ENCODE results near the gene ERICH4.

Gene ERICH4

DNA sequence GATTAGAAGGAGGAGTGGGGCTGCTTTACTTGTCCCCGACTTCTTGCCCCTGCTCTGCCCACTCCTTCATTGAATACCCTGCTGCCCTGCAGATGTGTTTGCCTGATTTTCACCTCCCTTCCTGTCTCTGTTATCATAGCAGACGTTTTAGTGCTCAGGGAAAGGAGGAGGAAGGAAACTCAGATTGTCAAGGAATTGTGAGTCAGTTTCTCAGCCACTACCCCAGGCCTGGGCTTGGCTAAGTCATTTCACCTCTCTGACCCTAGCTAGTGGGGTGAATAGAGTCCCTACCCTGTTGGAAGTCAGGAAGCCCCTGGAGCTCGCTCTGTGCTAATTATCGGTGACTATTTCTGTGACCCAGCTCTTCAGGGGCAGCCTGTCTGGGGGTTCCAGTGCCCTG is 41.5 kb upstream of the ERICH4 start:
- TF ChIP-seq, protein P1, sequence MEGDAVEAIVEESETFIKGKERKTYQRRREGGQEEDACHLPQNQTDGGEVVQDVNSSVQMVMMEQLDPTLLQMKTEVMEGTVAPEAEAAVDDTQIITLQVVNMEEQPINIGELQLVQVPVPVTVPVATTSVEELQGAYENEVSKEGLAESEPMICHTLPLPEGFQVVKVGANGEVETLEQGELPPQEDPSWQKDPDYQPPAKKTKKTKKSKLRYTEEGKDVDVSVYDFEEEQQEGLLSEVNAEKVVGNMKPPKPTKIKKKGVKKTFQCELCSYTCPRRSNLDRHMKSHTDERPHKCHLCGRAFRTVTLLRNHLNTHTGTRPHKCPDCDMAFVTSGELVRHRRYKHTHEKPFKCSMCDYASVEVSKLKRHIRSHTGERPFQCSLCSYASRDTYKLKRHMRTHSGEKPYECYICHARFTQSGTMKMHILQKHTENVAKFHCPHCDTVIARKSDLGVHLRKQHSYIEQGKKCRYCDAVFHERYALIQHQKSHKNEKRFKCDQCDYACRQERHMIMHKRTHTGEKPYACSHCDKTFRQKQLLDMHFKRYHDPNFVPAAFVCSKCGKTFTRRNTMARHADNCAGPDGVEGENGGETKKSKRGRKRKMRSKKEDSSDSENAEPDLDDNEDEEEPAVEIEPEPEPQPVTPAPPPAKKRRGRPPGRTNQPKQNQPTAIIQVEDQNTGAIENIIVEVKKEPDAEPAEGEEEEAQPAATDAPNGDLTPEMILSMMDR (IDR thresholded peaks at IDR 0.05; ENCODE audit: low read depth, low read length, poor library complexity, severe bottlenecking) = no peak
- no peak for TF ChIP-seq EZH2phosphoT487 (IDR thresholded peaks at IDR 0.05; ENCODE audit: borderline replicate concordance, low read length)
- H3K4me3 ChIP-seq (ENCODE audit: low read length) = no peak overlapping the region
- no peaks in the 10 kb centered on the region for H3K9me2 ChIP-seq (replicated peaks; ENCODE audit: control insufficient read depth, low read length)
- H3K79me2 ChIP-seq (ENCODE audit: control insufficient read depth, low read length) = peaks cover 24% of the 10 kb centered on the region
- H3K9me3 ChIP-seq (ENCODE audit: control insufficient read depth, insufficient read depth, low read length) = no peaks in the 10 kb centered on the region
- H3K36me3 ChIP-seq (ENCODE audit: control insufficient read depth, low read length) = peaks cover 4% of the 10 kb centered on the region; the same call in 1 of the 2 replicates
- H3F3A ChIP-seq (ENCODE audit: control insufficient read depth, insufficient read depth) = no peaks in the 10 kb centered on the region
- H3K27me3 ChIP-seq (ENCODE audit: control insufficient read depth, low read length) = no peaks in the 10 kb centered on the region
- H4K20me1 ChIP-seq (ENCODE audit: control insufficient read depth, insufficient read depth, low read depth, low read length) = no peaks in the 10 kb centered on the region
- peaks cover 9% of the 10 kb centered on the region for H3K4me1 ChIP-seq (ENCODE audit: control insufficient read depth, low read length)
- no peak overlapping the region for H3K4me2 ChIP-seq (ENCODE audit: low read length)
- no peak overlapping the region for H3K27ac ChIP-seq (ENCODE audit: low read depth, low read length)

DNA sequence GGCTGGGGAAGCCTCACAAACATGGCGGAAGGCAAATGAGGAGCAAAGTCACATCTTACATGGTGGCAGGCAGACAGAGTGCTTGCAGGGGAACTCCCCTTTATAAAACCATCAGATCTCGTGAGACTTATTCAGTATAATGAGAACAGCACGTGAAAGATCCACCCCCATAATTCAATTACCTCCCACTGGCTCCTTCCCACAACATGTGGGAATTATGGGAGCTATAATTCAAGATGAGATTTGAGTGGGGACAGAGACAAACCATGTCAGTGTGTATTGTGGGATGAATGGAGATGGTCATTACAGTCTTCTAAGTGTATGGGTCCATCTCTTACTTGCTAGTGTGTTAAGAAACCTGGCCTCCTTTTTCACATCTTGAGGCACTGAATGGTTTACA is 40.9 kb upstream of the ERICH4 start:
- Histone ChIP-seq H3F3A (ENCODE audit: control insufficient read depth, insufficient read depth) (no peaks in the 10 kb centered on the region), H3K4me2 (ENCODE audit: low read length) (no peak overlapping the region), H3K27ac (ENCODE audit: low read depth, low read length) (no peak overlapping the region), H4K20me1 (ENCODE audit: control insufficient read depth, insufficient read depth, low read depth, low read length) (no peaks in the 10 kb centered on the region), H3K79me2 (ENCODE audit: control insufficient read depth, low read length) (peaks cover 18% of the 10 kb centered on the region), H3K9me2 (replicated peaks; ENCODE audit: control insufficient read depth, low read length) (no peaks in the 10 kb centered on the region), H3K9me3 (ENCODE audit: control insufficient read depth, insufficient read depth, low read length) (no peaks in the 10 kb centered on the region), H3K4me1 (ENCODE audit: control insufficient read depth, low read length) (peaks cover 10% of the 10 kb centered on the region), H3K36me3 (ENCODE audit: control insufficient read depth, low read length) (peaks cover 4% of the 10 kb centered on the region; the same call in 1 of the 2 replicates), H3K4me3 (ENCODE audit: low read length) (no peak overlapping the region), H3K27me3 (ENCODE audit: control insufficient read depth, low read length) (no peaks in the 10 kb centered on the region)
- no peak for TF ChIP-seq EZH2phosphoT487 (IDR thresholded peaks at IDR 0.05; ENCODE audit: borderline replicate concordance, low read length)
- TF ChIP-seq, protein P1 (IDR thresholded peaks at IDR 0.05; ENCODE audit: low read depth, low read length, poor library complexity, severe bottlenecking) = no peak

DNA sequence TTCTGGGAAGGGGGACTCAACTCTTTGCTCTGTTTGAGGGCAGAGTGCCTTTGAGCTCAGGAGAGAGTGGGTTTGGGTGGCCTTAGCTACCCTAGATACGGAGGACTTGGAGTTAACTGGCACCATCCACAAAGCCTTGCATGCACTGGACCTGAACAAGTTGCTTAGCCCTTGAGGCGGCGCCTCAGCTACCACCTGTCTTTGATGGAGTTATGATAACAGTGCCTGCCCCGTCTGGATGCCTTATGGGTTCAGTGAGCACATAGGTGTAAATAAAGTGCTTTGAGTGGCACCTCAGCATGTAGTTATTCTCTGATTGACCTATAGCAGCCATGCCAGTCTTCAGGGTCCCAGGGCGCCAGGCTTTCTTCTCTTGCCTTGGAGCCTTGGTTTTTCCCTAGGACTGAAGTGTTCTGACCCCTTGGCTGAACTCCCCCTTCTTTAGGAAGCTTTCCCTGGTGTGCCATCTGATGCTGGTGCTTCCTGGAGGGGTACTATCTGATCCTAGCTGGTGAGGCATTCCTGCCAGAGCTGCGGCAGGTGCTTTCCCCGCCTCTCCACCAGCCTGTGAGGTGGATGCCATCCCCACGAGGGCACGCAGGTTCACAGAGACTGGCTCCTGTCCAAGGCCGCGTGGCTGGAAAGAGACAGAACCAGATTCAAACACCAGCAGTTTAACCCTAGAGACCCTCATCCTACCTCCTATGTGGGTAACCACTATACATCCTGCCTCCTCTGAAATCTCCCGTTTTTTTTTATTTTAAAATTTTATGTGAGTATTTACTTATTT is 39.6 kb upstream of the ERICH4 start:
- no peak overlapping the region for H3K4me2 ChIP-seq (ENCODE audit: low read length)
- no peak overlapping the region for H3K27ac ChIP-seq (ENCODE audit: low read depth, low read length)

More for the DNA sequence above, 39.6 kb upstream of the ERICH4 start:
- Histone ChIP-seq H3K27me3 (ENCODE audit: control insufficient read depth, low read length) (no peaks in the 10 kb centered on the region), H3F3A (ENCODE audit: control insufficient read depth, insufficient read depth) (no peaks in the 10 kb centered on the region), H3K9me3 (ENCODE audit: control insufficient read depth, insufficient read depth, low read length) (no peaks in the 10 kb centered on the region), H3K4me3 (ENCODE audit: low read length) (no peak overlapping the region), H4K20me1 (ENCODE audit: control insufficient read depth, insufficient read depth, low read depth, low read length) (no peaks in the 10 kb centered on the region), H3K79me2 (ENCODE audit: control insufficient read depth, low read length) (peaks cover 9% of the 10 kb centered on the region), H3K9me2 (replicated peaks; ENCODE audit: control insufficient read depth, low read length) (no peaks in the 10 kb centered on the region), H3K4me1 (ENCODE audit: control insufficient read depth, low read length) (peaks cover 17% of the 10 kb centered on the region), H3K36me3 (ENCODE audit: control insufficient read depth, low read length) (no peaks in the 10 kb centered on the region)
- no peak for TF ChIP-seq EZH2phosphoT487 (IDR thresholded peaks at IDR 0.05; ENCODE audit: borderline replicate concordance, low read length)
- TF ChIP-seq, protein P1 (IDR thresholded peaks at IDR 0.05; ENCODE audit: low read depth, low read length, poor library complexity, severe bottlenecking) = no peak

All from DOHH2 (cell line).